Right lobe of liver (tissue), 6 donors: ENCODE data around the gene PRAMEF2. TPM values are rescaled to one million over a fixed set of nuclear protein-coding genes. Genes with fewer than 3 reads are reported as not detected.
"Not testable (repeated sequence)": the region's sequence is repeated elsewhere in the genome, so short reads cannot be mapped to it uniquely, and the experiment has no call there.

Source experiments
- ATAC-seq, 4 donors: fragments of 200-7000 bp; cut with Tn5 transposase; one replicate each; pipeline ENCODE4 v1.9.1; 2020; ENCODE audit warnings: mild to moderate bottlenecking in 4 of 4, moderate library complexity in 4 of 4
- DNase-seq, 3 donors: peaks; one replicate each; pipeline ENCODE4 v3.0.0-alpha.2; 2020
- H3K27ac ChIP-seq, 3 donors: fragments of 200-600 bp; one replicate each; pipeline ENCODE4 v1.8.0; 2022
- H3K27me3 ChIP-seq, 2 donors: fragments of 200-600 bp; one replicate each; pipeline ENCODE4 v1.8.0; 2022
- H3K36me3 ChIP-seq, 4 donors: fragments of 200-600 bp; sonication (generic) in 1 of 4; one replicate each; pipeline versions ENCODE4 v1.5.1 to v1.8.0; 2017 to 2022; ENCODE audit warnings: control low read depth in 1 of 4
- H3K4me1 ChIP-seq, 4 donors: fragments of 200-600 bp; sonication (generic) in 1 of 4; one replicate each; pipeline versions ENCODE4 v1.5.1 to v1.8.0; 2017 to 2022; ENCODE audit warnings: control low read depth in 1 of 4
- H3K4me3 ChIP-seq, 3 donors: fragments of 200-600 bp; one replicate each; pipeline ENCODE4 v1.8.0; 2022
- H3K9me3 ChIP-seq, 4 donors: fragments of 200-600 bp; sonication (generic) in 1 of 4; one replicate each; pipeline versions ENCODE4 v1.5.1 to v1.8.0; 2017 to 2022; ENCODE audit warnings: control low read depth in 1 of 4
- POLR2A ChIP-seq: fragments of 450-650 bp; IDR thresholded peaks from one replicate; pipeline ENCODE4 v1.6.1; 2017; ENCODE audit warnings: antibody characterized with exemption, mild to moderate bottlenecking
- WGBS: methylation state at CpG from one replicate; pipeline ENCODE4 v1.1.6; 2018; ENCODE audit warnings: low coverage, low lambda C conversion rate; ENCODE audit not compliant: insufficient coverage; ENCODE audit errors: missing lambda C conversion rate; 5-methylcytosine and 5-hydroxymethylcytosine counted together
- intact Hi-C, 2 donors: fragments of 100-400 bp; cut with DNase I; formaldehyde crosslinking; loops; one replicate each; pipeline versions ENCODE4 v1.11.2 to v1.14.1; 2022
- total RNA-seq, 6 experiments: library from RNA; depleted of rRNA in 2 of 6; stranded (reverse); fragments of >200 nt in 2 of 6; fragmentation: NEBNext Ultra II Directional in 3 of 6; extraction: Animal tissue kit (Norgen Biotek cat#: 25700) in 3 of 6; gene quantifications; one replicate each; pipeline versions ENCODE4 v1.1.0 to v1.2.4, GENCODE V29; 2016 to 2023
- donor health status: DM: no; HTN: yes; CAD: no.
- donor health status: DM: no; HTN: no; CAD: no.
- donor health status: DM: no; HTN: no; CAD: no.
- donor health status: DM: no; HTN: yes; CAD: no.
- donor health status: DM: no; HTN: yes; CAD: no.

PRAMEF2 gene
- total RNA-seq, 6 experiments from 2014 or later = not detected

DNA sequence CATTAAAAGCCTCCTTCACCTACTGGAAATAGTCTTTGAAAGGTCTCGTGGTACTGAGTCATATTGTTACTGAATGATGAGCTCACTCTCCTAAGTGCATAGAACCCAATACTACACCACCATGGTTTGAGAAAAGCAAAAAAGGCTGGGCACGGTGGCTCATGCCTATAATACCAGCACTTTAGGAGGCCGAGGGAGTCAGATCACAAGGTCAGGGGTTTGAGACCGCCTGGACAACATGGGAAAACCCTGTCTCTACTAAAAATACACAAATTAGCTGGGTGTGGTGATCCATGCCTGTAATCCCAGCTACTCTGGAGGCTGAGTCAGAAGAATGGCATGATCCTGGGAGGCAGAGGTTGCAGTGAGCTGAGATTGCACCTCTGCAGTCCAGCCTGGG is 5.1 kb upstream of the PRAMEF2 start:
- DNase-seq (no peak), ATAC-seq (no peak)
- intact Hi-C loops = no loop called here
- Histone ChIP-seq H3K27me3 (no peaks in the 10 kb centered on the region), H3K36me3 (no peaks in the 10 kb centered on the region), H3K27ac (no peak overlapping the region), H3K4me3 (no peak overlapping the region), H3K9me3 (no peaks in the 10 kb centered on the region), H3K4me1 (no peaks in the 10 kb centered on the region)
- TF ChIP-seq POLR2A = no peak
- WGBS = 74% methylated on average over 4 of the region's 4 CpGs

DNA sequence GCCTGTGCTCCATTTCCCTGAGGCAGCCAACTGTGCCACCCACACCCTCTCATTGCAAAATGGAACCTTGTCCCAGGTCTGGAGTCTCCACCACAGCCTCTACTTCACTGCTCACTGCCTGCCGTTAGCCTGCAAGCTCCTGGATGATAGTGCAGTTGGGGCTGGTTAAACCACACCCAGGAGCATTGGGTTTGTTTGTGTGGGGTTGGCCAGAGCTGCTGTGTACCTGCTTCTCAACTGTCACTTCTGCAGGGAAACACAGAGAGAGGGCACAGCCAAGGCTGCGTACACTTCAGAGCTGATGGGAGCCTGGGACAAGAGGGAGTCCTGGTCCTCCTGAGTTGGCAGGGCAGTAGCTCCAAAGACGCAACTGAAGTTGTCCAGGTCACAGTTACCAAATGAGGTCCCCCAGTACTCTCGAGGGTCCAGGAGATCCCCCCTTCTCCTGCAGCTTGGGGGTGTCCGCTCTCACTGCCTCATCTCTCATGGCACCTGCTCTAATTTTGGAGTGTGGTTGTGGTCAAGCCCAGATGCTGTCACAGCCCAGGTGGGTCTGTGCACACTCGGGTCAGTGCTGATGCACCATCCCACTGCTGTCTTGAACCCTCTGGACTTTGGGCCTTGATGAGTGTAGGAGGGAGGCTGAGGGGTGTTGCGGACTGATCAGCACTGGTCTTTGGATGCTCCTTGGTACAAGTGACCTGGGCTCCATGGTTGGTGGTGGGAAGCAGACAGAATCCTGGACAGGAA is 6.4 kb downstream of the PRAMEF2 start:
- intact Hi-C loops, ATAC-seq, H3K4me1 ChIP-seq, DNase-seq, H3K36me3 ChIP-seq, H3K9me3 ChIP-seq, H3K4me3 ChIP-seq, H3K27ac ChIP-seq, H3K27me3 ChIP-seq: not testable (repeated sequence)
- no CpG with 5 or more reads among the region's 7 CpGs for WGBS

- intact Hi-C loops, H3K27ac ChIP-seq, ATAC-seq, DNase-seq, H3K4me3 ChIP-seq, H3K27me3 ChIP-seq, H3K4me1 ChIP-seq, H3K36me3 ChIP-seq, H3K9me3 ChIP-seq: not testable (repeated sequence)
- WGBS = 69% methylated on average over 3 of the region's 4 CpGs
These were observed 21.6 kb downstream of the PRAMEF2 start for GRCh38 chr1:12878453-12878852.

- WGBS = 83% methylated on average over 1 of the region's 3 CpGs
- H3K27ac ChIP-seq, DNase-seq, H3K9me3 ChIP-seq, H3K27me3 ChIP-seq, H3K4me3 ChIP-seq, ATAC-seq, H3K36me3 ChIP-seq, H3K4me1 ChIP-seq, intact Hi-C loops: not testable (repeated sequence)
These were observed 29.2 kb downstream of the PRAMEF2 start, which contains the start of gene PRAMEF4 for GRCh38 chr1:12886101-12886500. Gene PRAMEF4, minus strand, starts transcription at chr1:12886201. Its CDS starts 2,807 bp downstream, at chr1:12883394.

DNA sequence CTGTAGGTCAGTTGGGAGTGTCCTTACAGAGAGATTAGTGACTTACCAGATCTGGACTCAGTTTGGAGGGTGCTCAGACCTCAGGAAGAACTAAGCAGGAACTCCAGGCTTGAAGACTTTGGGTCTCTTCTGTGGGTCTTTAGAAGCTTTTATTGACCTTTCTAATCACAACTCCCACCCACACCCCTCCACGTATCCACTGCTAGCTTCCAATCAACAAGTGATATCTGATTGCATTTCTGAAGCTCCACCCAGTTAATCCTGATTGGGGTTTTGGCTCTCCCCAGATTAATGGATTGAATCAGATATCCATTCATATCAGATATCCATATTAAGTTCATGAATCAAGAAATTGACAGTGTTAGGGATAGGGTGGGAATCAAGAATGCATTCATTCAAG is 41.3 kb downstream of the PRAMEF2 start, which contains the start of gene PRAMEF10:
TSS of gene PRAMEF10 (minus strand) at position 101 of the 400 bp plus-strand sequence. CDS start 2,423 bp downstream, outside the sequence.
- H3K4me3 ChIP-seq, H3K9me3 ChIP-seq, H3K27me3 ChIP-seq, ATAC-seq, H3K36me3 ChIP-seq, intact Hi-C loops, DNase-seq, H3K4me1 ChIP-seq: not testable (repeated sequence)
- WGBS = no CpG with 5 or more reads among the region's 1 CpG
- peak within 1 kb of the TSS in 1 of 3 donors; percentile 60 for H3K27ac ChIP-seq

GRCh38 chr1:12899186-12899585 is 42.3 kb downstream of the PRAMEF2 start:
- H3K27ac ChIP-seq = peak overlapping the region in 1 of 3 donors; percentile 60
- intact Hi-C loops, H3K4me3 ChIP-seq, DNase-seq, H3K27me3 ChIP-seq, H3K9me3 ChIP-seq, H3K4me1 ChIP-seq, H3K36me3 ChIP-seq: not testable (repeated sequence)
- ATAC-seq = peak; percentile 43 to 63 (median 59)

DNA sequence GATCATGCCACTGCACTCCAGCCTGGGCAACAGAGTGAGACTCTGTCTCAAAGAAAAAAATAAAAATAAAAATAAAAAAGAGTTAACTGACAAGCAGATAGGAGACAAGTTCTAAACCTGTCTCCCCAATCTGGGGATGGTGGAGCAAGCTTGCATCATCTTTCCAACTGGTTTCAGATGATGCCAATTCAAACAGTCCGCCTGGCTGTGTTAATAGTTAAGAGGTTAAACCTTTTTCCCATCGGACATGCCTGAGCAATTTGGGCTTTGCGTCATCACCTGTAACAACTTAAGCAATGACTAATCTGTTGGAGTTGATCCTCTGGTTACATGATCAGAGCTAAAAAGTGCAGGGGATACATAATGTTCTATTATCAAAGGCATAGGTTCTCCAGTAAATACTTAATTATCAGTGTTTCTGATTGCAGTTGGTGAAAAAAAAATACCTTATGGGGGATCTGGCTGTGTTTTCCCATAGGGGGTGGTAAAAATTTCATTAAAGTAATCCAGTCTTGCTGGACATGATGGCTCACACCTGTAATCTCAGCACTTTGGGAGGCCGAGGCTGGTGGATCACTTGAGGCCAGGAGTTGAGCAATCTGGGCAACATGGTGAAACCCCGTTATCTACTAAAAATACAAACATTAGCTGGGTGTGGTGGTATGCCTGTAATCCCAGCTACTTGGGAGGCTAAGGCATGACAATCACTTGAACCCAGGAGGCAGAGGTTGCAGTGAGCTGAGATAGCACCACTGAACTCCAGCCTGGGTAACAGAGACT is 47.1 kb downstream of the PRAMEF2 start:
- WGBS = no CpG with 5 or more reads among the region's 5 CpGs
- peak overlapping the region in 1 of 3 donors; percentile 37 for H3K27ac ChIP-seq
- H3K4me3 ChIP-seq, intact Hi-C loops, H3K36me3 ChIP-seq, H3K4me1 ChIP-seq, H3K27me3 ChIP-seq, H3K9me3 ChIP-seq: not testable (repeated sequence)
- DNase-seq (peak in 2 of 3 donors; percentile 23 to 79), ATAC-seq (peak; percentile 96 to 99 (median 98))

Other genes starting within 250 kb of the PRAMEF2 start
- gene DHRS3, start 238.9 kb upstream of the PRAMEF2 start, total RNA-seq = 100 to 1,000 TPM; 132 to 252 (median 172) TPM
- not detected for gene AADACL4, start 213.0 kb upstream of the PRAMEF2 start, total RNA-seq
- gene AADACL3, start 141.0 kb upstream of the PRAMEF2 start, total RNA-seq = not detected
- not detected for gene CFAP107, start 110.9 kb upstream of the PRAMEF2 start, total RNA-seq
- not detected for gene PRAMEF12, start 83.3 kb upstream of the PRAMEF2 start, total RNA-seq
- gene PRAMEF1, start 65.7 kb upstream of the PRAMEF2 start, total RNA-seq = not detected
- not detected for gene PRAMEF11, start 25.7 kb upstream of the PRAMEF2 start, total RNA-seq
- not detected for gene HNRNPCL1, start 8.4 kb upstream of the PRAMEF2 start, total RNA-seq
- gene PRAMEF4, start 29.1 kb downstream of the PRAMEF2 start, total RNA-seq = not detected
- 10 to 100 TPM in 1 of 6 experiments, 1 to 10 TPM in 2, under 1 TPM in 1, not detected in 2; 0.26 to 10.9 (median 4.1) TPM for gene PRAMEF10, start 41.2 kb downstream of the PRAMEF2 start, total RNA-seq
- under 1 TPM in 1 of 6 experiments, not detected in 5; 0.16 TPM for gene PRAMEF7, start 59.5 kb downstream of the PRAMEF2 start, total RNA-seq
- not detected for gene PRAMEF6, start 90.5 kb downstream of the PRAMEF2 start, total RNA-seq
- not detected for gene PRAMEF27, start 199.5 kb downstream of the PRAMEF2 start, total RNA-seq
- not detected for gene HNRNPCL3, start 203.7 kb downstream of the PRAMEF2 start, total RNA-seq
- gene PRAMEF25, start 213.7 kb downstream of the PRAMEF2 start, total RNA-seq = not detected